HG03103 (cell line): ENCODE results near the gene FBLL1.
A peak's percentile ranks its signal among the peaks of the same experiment; 100 is the strongest.
"Not testable (repeated sequence)": the region's sequence is repeated elsewhere in the genome, so short reads cannot be mapped to it uniquely, and the experiment has no call there.

ENCODE experiments used
- ATAC-seq: cut with Tn5 transposase; IDR thresholded peaks from one replicate; pipeline ENCODE4 v1.9.1; 2021; ENCODE audit warnings: low read depth; ENCODE audit not compliant: unreplicated experiment

FBLL1 gene

DNA sequence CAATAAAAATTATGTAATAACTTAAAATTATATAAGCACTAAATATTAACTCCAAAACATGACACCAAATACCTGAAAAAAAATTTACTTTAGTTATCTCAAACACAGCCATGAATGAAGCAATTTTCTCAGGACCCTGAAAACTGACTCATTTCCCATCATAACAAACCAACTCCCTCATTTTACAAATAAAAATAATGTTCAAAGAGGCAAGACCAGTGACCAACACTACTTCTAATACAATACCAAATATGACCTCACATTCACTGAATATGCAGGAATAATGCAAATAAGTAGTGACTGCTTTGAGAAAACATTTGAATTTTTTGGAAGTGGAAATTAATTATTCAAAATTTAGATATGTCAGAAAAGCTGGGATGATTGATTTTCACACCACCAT lies 21.6 kb downstream of the FBLL1 start:
- no peak for ATAC-seq

DNA sequence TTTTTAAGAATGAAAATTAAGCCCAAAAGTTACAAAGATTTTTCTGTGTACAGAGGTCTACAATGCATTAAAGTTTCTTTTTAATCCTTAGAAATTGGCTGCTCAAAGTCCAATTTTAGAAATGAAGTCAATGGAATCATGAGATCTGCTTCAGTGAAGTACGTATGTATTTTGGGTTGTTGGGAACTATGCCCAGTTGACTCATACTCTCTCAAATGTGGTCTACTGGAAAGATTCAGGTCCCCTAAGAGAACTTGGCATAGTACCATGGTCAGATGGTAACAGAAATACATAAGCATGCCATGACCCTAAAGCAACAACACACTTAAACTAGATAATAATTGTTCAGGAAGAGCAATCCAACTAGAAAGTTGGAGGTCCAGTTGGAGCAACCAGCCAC lies 23.0 kb downstream of the FBLL1 start:
- ATAC-seq: no peak

- ATAC-seq: no peak
Measured at GRCh38 chr5:168553377-168554130, 24.4 kb downstream of the FBLL1 start.

GRCh38 chr5:168557389-168557788 lies 28.3 kb downstream of the FBLL1 start:
- ATAC-seq: no peak

DNA sequence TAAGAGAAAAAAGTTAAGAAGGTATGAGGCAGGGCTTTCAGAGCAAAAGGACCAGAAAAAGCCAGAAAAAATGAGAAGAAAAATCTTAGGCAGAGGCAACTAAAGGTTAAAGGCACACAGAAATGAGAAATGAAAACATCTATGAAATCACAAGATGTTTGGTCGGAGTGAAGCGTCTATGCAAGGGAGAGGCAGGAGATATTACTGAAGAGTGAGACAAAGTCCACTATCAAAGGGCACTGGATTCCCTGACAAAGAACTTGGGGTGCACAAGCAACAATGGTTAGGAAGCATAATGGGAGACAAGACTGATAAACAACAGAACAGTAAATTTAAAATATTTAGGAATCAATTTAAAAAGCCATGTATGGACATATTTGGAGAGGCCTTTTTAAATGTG lies 33.2 kb downstream of the FBLL1 start:
- ATAC-seq: no peak

DNA sequence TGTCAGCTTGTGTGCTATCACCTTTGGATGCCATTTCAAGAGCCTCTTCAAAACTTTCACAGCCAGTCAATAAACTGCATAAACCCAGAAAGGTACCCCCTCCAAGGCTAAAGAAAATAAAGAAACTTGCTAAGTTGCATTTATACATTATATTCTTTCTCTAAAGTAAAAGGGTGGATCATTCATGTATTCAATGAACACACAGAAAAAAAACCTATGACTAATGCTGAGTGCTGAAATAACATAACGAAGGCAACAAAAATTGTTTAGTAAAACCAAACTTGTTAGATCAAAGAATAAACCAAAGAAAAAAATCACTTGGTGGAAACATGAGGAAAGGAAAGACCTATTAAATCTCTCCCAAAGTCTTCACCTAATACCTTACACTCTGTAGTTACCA lies 34.9 kb downstream of the FBLL1 start:
- no peak for ATAC-seq

DNA sequence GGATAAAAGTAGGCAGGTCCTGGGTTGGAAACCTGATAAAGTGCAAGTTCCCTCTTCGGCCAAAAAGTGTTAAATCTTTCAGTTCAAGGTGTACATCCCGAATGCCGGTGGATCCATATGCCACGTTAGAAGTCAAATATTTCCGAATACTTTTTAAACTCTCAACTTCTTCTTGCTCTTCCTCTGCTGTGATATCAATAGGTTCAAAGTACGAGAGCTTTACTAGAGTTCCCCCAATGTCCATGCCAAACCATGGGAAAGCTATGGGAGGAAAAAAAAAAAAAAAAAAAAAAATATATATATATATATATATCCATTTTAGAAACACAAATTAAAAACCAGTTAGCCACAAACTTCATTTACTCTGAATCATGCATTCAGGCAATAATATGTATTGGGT lies 39.6 kb downstream of the FBLL1 start:
- ATAC-seq: no peak

- ATAC-seq: no peak
Measured at GRCh38 chr5:168570490-168571328, 41.6 kb downstream of the FBLL1 start.

- ATAC-seq: not testable (repeated sequence)
Measured at GRCh38 chr5:168573663-168574062, 44.6 kb downstream of the FBLL1 start.

DNA sequence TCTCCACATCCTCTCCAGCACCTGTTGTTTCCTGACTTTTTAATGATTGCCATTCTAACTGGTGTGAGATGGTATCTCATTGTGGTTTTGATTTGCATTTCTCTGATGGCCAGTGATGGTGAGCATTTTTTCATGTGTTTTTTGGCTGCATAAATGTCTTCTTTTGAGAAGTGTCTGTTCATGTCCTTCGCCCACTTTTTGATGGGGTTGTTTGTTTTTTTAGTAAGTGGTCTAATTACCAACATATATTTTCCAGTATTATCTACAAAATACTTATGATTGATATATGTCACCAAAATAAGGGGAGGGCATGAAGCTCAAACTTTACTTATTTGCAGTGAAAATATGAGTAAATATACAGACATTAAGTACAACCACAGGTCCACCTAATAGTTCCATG lies 45.1 kb downstream of the FBLL1 start:
- not testable (repeated sequence) for ATAC-seq

GRCh38 chr5:168575391-168576372 lies 46.6 kb downstream of the FBLL1 start:
- ATAC-seq: no peak

- ATAC-seq: no peak
Measured at GRCh38 chr5:168578006-168578405, 48.9 kb downstream of the FBLL1 start.

DNA sequence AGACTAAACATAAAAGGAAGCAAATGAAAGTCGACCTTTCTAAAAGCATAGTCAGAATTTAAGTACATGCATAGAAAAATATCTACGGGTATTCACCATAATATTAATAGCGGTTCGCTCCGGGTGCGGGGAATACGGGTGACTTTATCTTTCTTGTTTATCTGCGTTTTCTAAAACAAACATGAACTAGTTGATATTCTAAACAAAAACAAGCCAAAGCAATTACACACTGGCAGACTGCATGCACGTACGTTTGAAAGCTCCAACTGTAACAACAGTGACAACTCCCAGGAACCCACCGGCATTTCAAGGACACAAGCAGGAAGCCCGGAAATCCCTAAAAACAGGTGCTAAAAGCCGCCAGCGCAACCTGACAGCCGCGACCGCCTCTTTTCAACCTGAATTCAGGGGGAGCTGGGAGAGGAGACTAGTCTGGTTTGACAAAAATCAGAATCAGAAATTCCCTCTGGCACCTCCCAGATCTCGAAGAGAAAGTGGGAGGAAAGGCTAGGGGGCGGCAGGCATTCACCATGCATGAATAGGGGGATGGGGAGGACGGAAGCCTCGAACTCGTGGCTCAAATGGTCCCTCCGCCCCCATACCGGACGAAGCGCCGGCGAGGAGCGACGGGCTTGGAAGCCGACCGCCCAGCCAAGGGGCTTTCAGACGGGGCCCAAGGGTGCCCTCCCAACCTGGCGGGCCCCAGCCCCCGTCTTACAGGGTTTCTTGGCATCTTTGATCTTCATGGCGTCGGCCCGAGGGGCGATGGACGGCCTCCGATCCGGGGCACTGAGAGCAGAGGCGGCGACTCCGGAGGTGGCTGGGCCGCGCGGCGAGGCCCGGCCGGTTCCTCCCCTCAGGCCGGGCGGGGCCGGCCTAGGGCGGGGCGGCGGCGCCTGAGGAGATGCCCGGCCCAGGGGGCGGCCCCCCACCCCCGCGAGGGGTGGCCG lies 49.7 kb downstream of the FBLL1 start, which contains the start of gene PANK3:
Gene PANK3, minus strand, starts transcription at position 831 of the 950 bp plus-strand sequence. Its CDS starts 85 bp downstream, at position 746.
- peak; percentile 39 for ATAC-seq

GRCh38 chr5:168579488-168580226 lies 50.6 kb downstream of the FBLL1 start:
- ATAC-seq: peak; percentile 92

GRCh38 chr5:168580227-168580508 lies 51.1 kb downstream of the FBLL1 start:
- ATAC-seq: no peak
